Heart left ventricle (tissue), 16 donors: Measurements from ENCODE around the gene THEM5. TPM values are rescaled to one million over a fixed set of nuclear protein-coding genes. Genes with fewer than 3 reads are reported as not detected.

Source experiments
- ATAC-seq, 4 donors: fragments of 200-7000 bp; cut with Tn5 transposase; one replicate each; pipeline ENCODE4 v1.9.1; 2020 to 2022; ENCODE audit warnings: moderate library complexity in 4 of 4, mild to moderate bottlenecking in 3 of 4, moderate number of reproducible peaks in 1 of 4
- DNase-seq, 5 donors: peaks; one replicate each; pipeline ENCODE4 v3.0.0-alpha.2; 2020
- H3K27ac ChIP-seq, 12 donors: fragments of 200-600 bp; sonication (generic) in 4 of 12; one replicate each; pipeline versions ENCODE4 v1.5.0 to v1.8.0; 2016 to 2022; ENCODE audit warnings: mild to moderate bottlenecking in 2 of 12
- H3K27me3 ChIP-seq, 9 donors: fragments of 200-600 bp; sonication (generic) in 2 of 9; one replicate each; pipeline versions ENCODE4 v1.5.1 to v1.8.0; 2016 to 2022; ENCODE audit warnings: mild to moderate bottlenecking in 3 of 9
- H3K36me3 ChIP-seq, 9 donors: fragments of 200-600 bp; sonication (generic) in 2 of 9; one replicate each; pipeline versions ENCODE4 v1.5.0 to v1.8.0; 2018 to 2022; ENCODE audit warnings: mild to moderate bottlenecking in 2 of 9
- H3K4me1 ChIP-seq, 12 donors: fragments of 200-600 bp; sonication (generic) in 4 of 12; one replicate each; pipeline versions ENCODE4 v1.5.0 to v1.8.0; 2016 to 2022; ENCODE audit warnings: mild to moderate bottlenecking in 3 of 12
- H3K4me3 ChIP-seq, 12 donors: fragments of 200-600 bp; sonication (generic) in 4 of 12; one replicate each; pipeline versions ENCODE4 v1.5.0 to v1.8.0; 2017 to 2022; ENCODE audit warnings: mild to moderate bottlenecking in 9 of 12, moderate library complexity in 4 of 12
- H3K9me3 ChIP-seq, 12 donors: fragments of 200-600 bp; sonication (generic) in 4 of 12; one replicate each; pipeline versions ENCODE4 v1.5.0 to v1.8.0; 2016 to 2022; ENCODE audit warnings: mild to moderate bottlenecking in 1 of 12
- POLR2A ChIP-seq, 2 donors: fragments of 450-650 bp; IDR thresholded peaks; one replicate each; pipeline ENCODE4 v1.6.1; 2017; ENCODE audit warnings: antibody characterized with exemption in 2 of 2, mild to moderate bottlenecking in 2 of 2, moderate library complexity in 2 of 2
- WGBS, 4 donors: extraction: QIAGEN DNeasy Blood & Tissue Kit in 2 of 4; methylation state at CpG; one replicate each; pipeline versions ENCODE4 v1.1.5 to v1.1.7; 2013 to 2018; 5-methylcytosine and 5-hydroxymethylcytosine counted together
- intact Hi-C, 10 donors: fragments of 100-400 bp; cut with DNase I; formaldehyde crosslinking; loops; one replicate each; pipeline versions ENCODE4 v1.11.1 to v1.14.2; 2022
- polyA plus RNA-seq, 2 donors: library from polyadenylated mRNA; stranded (reverse); fragments of 200-250 nt; gene quantifications; one replicate each; pipeline ENCODE4 v1.2.3, GENCODE V29; 2013
- total RNA-seq, 9 donors: library from RNA; depleted of rRNA in 2 of 9; stranded (reverse); fragments of >200 nt in 2 of 9; fragmentation: NEBNext Ultra II Directional in 3 of 9; extraction: Animal tissue kit (Norgen Biotek cat#: 25700) in 3 of 9; gene quantifications; one replicate each; pipeline versions ENCODE4 v1.1.0 to v1.2.4, GENCODE V29; 2016 to 2023
- TF ChIP-seq, protein P1 (sequence below), 12 donors: fragments of 200-600 bp; sonication (generic) in 4 of 12; IDR thresholded peaks; one replicate each; pipeline versions ENCODE4 v1.5.0 to v1.8.0; 2018 to 2022; ENCODE audit warnings: antibody characterized with exemption in 12 of 12, mild to moderate bottlenecking in 5 of 12
- donor health status: ischemic (EF 13 %, LVEDD 7.1; RV severe dilation, severe dysfunction).
- donor health status: healthy with polysubstance abuse.
- donor health status: DM: no; HTN: yes; CAD: no.
- donor health status: DM: no; HTN: no; CAD: no.
- donor health status: ischemic (EF 25% LVEDD 6.9; RV normal size, moderate dysfunction).
- donor health status: ischemic (EF 25% LVEDD 5.7; RV mildly dilated, moderate dysfunction).
- donor health status: healthy.
- donor health status: DM: yes; HTN: yes; CAD: no.
- donor health status: ischemic (EF 35%, LVEDD 5.7; RV mildly dilated, moderate dysfunction).
- donor health status: nonischemic (EF 11% LVEDD 7.7; RV severe dilation, severe dysfunction).
- donor health status: DM: yes; HTN: yes; CAD: no.
- donor health status: PGD.
- donor health status: ischemic (EF 29% LVEDD 5.4; RV normal size, mild dysfunction).
- donor health status: nonischemic (EF 23%, LVEDD 6.1; RV moderate dilation, normal function).

Gene THEM5
- total and polyA plus RNA-seq, 11 donors: 0.52 TPM; not detected in 10

DNA sequence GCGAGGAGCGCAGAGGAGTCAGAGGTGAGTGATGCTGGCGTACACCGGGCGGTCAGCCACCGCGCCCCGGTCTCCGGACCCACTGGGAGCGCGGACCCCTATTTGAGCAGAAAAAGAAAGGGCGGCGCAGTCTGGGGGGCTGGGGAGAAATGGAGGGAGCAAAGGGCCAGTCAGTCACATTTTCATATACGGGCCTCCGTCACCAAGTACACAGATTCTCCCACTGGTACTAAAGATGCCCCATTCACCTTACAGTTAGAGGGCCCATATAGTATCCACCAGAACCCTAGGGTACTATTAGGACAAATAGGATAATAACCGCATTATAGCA lies 14.5 kb downstream of the THEM5 start:
- intact Hi-C loops: loop anchor here in 8 of 10 donors (5.0 to 10.0 kb wide), 7 partner anchors 102 to 394 kb away; partner anchors contain the start of gene POGZ (in 1 of the 8)
- TF ChIP-seq, protein P1, sequence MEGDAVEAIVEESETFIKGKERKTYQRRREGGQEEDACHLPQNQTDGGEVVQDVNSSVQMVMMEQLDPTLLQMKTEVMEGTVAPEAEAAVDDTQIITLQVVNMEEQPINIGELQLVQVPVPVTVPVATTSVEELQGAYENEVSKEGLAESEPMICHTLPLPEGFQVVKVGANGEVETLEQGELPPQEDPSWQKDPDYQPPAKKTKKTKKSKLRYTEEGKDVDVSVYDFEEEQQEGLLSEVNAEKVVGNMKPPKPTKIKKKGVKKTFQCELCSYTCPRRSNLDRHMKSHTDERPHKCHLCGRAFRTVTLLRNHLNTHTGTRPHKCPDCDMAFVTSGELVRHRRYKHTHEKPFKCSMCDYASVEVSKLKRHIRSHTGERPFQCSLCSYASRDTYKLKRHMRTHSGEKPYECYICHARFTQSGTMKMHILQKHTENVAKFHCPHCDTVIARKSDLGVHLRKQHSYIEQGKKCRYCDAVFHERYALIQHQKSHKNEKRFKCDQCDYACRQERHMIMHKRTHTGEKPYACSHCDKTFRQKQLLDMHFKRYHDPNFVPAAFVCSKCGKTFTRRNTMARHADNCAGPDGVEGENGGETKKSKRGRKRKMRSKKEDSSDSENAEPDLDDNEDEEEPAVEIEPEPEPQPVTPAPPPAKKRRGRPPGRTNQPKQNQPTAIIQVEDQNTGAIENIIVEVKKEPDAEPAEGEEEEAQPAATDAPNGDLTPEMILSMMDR (IDR thresholded peaks at IDR 0.05): no peak
- TF ChIP-seq POLR2A (IDR thresholded peaks at IDR 0.05): no peak
- H3K4me3 ChIP-seq: peak overlapping the region; percentile 31 to 60 (median 50)
- H3K36me3 ChIP-seq: no peaks in the 10 kb centered on the region
- no peaks in the 10 kb centered on the region for H3K9me3 ChIP-seq
- H3K4me1 ChIP-seq: peaks cover 0 to 32% (median 19%) of the 10 kb centered on the region in 12 donors
- no peak for DNase-seq
- peaks cover 16 to 43% (median 29%) of the 10 kb centered on the region in 9 donors for H3K27me3 ChIP-seq
- no peak for ATAC-seq
- peak overlapping the region in 1 of 12 donors; percentile 60 for H3K27ac ChIP-seq
- WGBS, 4 donors: 7 to 22% (median 11%) methylated on average over 15 to 16 of the region's 16 CpGs

DNA sequence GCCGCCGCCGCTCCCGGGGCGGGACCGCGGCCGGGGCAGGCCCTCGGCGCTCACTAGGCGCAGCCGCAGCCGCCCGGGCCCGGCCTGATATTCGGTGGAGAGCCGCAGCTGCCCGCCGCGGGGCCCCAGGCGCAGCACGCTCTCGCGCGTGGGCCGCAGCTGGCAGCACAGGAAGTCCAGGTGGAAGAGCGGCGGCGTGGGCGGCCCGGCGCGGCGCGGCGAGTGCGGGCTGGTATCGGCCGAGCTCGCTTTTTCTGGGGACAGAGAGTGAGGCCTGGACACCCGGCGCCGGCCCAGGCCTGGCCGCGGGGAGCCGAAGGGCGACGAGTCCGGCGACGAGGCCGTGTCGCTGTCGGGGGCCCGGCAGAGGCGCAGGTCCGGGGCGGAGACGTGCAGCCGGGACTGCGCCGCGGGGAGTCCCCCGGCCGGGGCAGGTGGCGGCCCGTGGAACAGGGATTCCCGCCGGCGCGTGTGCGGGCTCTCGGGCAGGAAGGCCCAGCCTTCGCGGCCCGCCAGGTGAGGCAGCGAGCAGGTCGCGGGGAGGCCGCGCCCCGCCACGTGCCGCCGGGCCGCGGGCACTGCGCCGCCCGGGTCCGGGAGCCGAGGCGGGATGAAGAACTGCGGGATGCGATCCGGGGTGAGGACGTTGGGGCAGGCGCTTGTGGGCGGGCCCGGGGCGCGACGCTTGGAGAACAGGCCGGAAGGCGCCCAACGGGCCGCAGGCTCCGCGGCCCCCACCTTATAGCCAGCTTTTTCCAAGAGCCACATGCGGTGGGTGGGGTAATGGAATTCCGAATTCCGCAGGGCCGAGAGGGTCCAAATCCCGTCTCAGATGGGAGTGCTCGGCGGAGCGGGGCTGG lies 15.1 kb downstream of the THEM5 start:
- 1 to 2% (median 1%) methylated on average over 40 to 117 of the region's 117 CpGs for WGBS, 4 donors
- H3K9me3 ChIP-seq: no peaks in the 10 kb centered on the region
- H3K27me3 ChIP-seq: peaks cover 16 to 43% (median 29%) of the 10 kb centered on the region in 9 donors
- H3K4me3 ChIP-seq: peak overlapping the region; percentile 31 to 60 (median 50)
- H3K36me3 ChIP-seq: no peaks in the 10 kb centered on the region
- TF ChIP-seq POLR2A (IDR thresholded peaks at IDR 0.05): no peak
- TF ChIP-seq, protein P1 (IDR thresholded peaks at IDR 0.05): no peak
- DNase-seq: peak in 2 of 5 donors; percentile 45 to 50
- peak overlapping the region in 2 of 12 donors; percentile 31 to 60 for H3K27ac ChIP-seq
- peaks cover 0 to 38% (median 19%) of the 10 kb centered on the region in 12 donors for H3K4me1 ChIP-seq
- peak in 2 of 4 donors; percentile 40 to 49 for ATAC-seq
- intact Hi-C loops: loop anchor here in 8 of 10 donors (5.0 to 10.0 kb wide), 7 partner anchors 101 to 394 kb away; partner anchors contain the start of gene POGZ (in 1 of the 8)

DNA sequence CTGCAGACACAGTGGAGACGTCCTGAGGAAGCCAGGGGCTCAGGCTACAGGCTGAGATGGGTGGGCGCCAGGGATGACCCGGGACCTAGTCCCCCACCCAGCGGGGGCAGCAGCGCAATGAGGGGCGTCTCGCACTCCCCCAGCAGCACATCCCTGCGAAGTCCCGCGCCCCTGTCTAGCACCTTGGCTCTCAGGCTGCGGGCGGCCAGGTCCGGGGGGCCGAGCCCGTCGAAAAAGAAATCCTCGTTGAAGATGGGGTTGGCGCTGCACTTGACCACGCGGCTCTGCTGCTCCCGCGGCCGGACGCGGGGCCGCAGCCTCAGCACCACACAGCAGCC lies 15.7 kb downstream of the THEM5 start:
- intact Hi-C loops: loop anchor here in 8 of 10 donors (2.0 to 10.0 kb wide), 9 partner anchors 101 to 393 kb away; partner anchors contain the start of gene POGZ (in 1 of the 8)
- H3K27me3 ChIP-seq: peaks cover 16 to 43% (median 29%) of the 10 kb centered on the region in 9 donors
- no peak for TF ChIP-seq POLR2A (IDR thresholded peaks at IDR 0.05)
- TF ChIP-seq, protein P1 (IDR thresholded peaks at IDR 0.05): no peak
- H3K9me3 ChIP-seq: no peaks in the 10 kb centered on the region
- peaks cover 0 to 42% (median 20%) of the 10 kb centered on the region in 12 donors for H3K4me1 ChIP-seq
- DNase-seq (peak in 1 of 5 donors; percentile 60), ATAC-seq (no peak)
- peak overlapping the region in 1 of 12 donors; percentile 60 for H3K27ac ChIP-seq
- peak overlapping the region in 11 of 12 donors; percentile 31 to 60 (median 51) for H3K4me3 ChIP-seq
- 1 to 10% (median 4%) methylated on average over 4 to 26 of the region's 26 CpGs for WGBS, 4 donors
- H3K36me3 ChIP-seq: no peaks in the 10 kb centered on the region

DNA sequence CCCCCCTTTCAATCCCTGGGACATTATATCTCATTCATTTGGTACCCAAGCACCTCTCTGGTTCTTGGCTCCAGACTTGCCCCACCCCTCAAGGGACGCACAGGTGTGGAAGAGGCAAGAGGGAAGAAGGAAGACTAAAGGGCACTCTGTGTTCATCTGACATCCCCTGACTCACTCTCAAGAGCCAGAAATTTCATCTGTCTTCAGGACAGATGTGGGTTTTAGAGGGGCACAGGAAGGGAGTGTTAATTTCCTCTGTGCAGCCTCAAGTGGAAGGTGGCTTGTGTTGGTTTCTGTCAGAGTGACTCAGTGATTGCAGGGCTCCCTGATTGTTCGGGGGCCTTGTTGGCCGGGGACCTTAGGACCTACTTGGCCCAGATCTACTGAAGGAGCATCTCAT lies 16.3 kb downstream of the THEM5 start:
- intact Hi-C loops: loop anchor here in 8 of 10 donors (2.0 to 10.0 kb wide), 9 partner anchors 100 to 392 kb away; partner anchors contain the start of gene POGZ (in 1 of the 8)
- WGBS, 4 donors: 48 to 59% (median 54%) methylated on average over 3 of the region's 3 CpGs
- H3K9me3 ChIP-seq: no peaks in the 10 kb centered on the region
- H3K4me3 ChIP-seq: no peak overlapping the region
- ATAC-seq (no peak), DNase-seq (peak in 1 of 5 donors; percentile 4)
- H3K4me1 ChIP-seq: peaks cover 0 to 42% (median 22%) of the 10 kb centered on the region in 12 donors
- peaks cover 16 to 43% (median 29%) of the 10 kb centered on the region in 9 donors for H3K27me3 ChIP-seq
- H3K27ac ChIP-seq: peak overlapping the region in 1 of 12 donors; percentile 10
- H3K36me3 ChIP-seq: no peaks in the 10 kb centered on the region
- TF ChIP-seq, protein P1 (IDR thresholded peaks at IDR 0.05): no peak
- TF ChIP-seq POLR2A (IDR thresholded peaks at IDR 0.05): no peak
